IPS-NIHi7 (cell line): Measurements from ENCODE around the gene GTF2I.
"Not testable (repeated sequence)": the region's sequence is repeated elsewhere in the genome, so short reads cannot be mapped to it uniquely, and the experiment has no call there.

ENCODE experiments used
- DNase-seq: peaks from one replicate; pipeline ENCODE4 v3.0.0; 2012; ENCODE audit warnings: mixed read lengths; ENCODE audit errors: extremely low spot score

GTF2I gene

GRCh38 chr7:74779053-74779452 lies 121.5 kb downstream of the GTF2I start:
- DNase-seq: not testable (repeated sequence)

- DNase-seq: not testable (repeated sequence)
Measured at GRCh38 chr7:74781746-74782145, 124.2 kb downstream of the GTF2I start.

DNA sequence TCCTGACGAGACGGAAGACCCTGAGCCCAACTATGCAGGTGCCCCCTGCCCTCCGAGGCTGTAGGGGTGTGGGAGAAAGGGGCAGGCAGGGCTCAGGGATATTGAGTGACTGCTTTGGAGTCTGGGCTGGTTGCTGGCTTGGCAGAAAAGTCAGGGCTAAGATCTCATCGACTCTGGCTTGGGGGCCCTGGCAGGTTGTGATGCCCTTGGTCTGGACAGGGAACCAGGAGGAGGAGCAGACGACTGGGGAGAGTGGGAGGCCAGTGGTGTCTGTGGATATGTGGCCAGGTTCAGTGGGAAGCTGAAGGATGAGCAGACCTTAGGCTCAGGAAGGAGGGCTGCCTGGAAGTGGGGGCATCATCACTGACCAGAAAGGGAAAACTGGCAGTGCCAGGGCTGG lies 126.1 kb downstream of the GTF2I start:
- DNase-seq: not testable (repeated sequence)

- not testable (repeated sequence) for DNase-seq
Measured at GRCh38 chr7:74788369-74789150, 131.0 kb downstream of the GTF2I start.

- DNase-seq: not testable (repeated sequence)
Measured at GRCh38 chr7:74789200-74789736, 131.8 kb downstream of the GTF2I start.

- not testable (repeated sequence) for DNase-seq
Measured at GRCh38 chr7:74797848-74798622, 140.5 kb downstream of the GTF2I start.

DNA sequence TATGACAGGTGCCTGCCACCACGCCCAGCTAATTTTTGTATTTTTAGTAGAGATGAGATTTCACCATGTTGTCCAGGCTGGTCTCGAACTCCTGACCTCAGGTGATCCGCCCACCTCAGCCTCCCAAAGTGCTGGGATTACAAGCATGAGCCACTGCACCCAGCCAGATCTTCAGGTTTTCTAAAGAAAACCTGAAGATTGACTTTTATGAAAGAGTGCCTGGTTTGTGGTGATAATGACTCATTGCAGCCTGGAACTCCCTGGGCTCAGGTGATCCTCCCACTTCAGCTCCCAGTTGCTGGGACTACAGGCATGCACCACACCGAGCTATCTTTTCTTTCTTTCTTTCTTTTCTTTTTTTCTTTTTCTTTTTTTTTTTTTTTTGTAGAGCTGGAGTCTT lies 141.1 kb downstream of the GTF2I start:
- not testable (repeated sequence) for DNase-seq
